GM12878 (cell line): ENCODE results near the gene ZYG11A.

ENCODE experiments used
- EP300 ChIP-seq, 2 experiments: fragments of 150-350 bp in 1 of 2; IDR thresholded peaks; 2 replicates each; pipeline ENCODE4 v1.6.1; 2011 to 2012; ENCODE audit warnings: low read depth in 2 of 2, low read length in 2 of 2, borderline replicate concordance in 1 of 2, improper control_type of control experiment in 1 of 2, inconsistent platforms in 1 of 2; ENCODE audit not compliant: control insufficient read depth in 1 of 2
- FOXK2 ChIP-seq: fragments of 450-650 bp; IDR thresholded peaks from 2 replicates; pipeline ENCODE4 v1.6.1; 2017; ENCODE audit warnings: mild to moderate bottlenecking, moderate library complexity
- POLR2A ChIP-seq: IDR thresholded peaks from 2 replicates; pipeline ENCODE4 v1.6.1; 2011; ENCODE audit warnings: low read depth, mild to moderate bottlenecking, low read length
- TF ChIP-seq, protein P1 (sequence below), 3 experiments: IDR thresholded peaks in 2 of 3; conservative IDR thresholded peaks in 1 of 3; 2 replicates each; pipeline ENCODE4 v1.5.1; 2011; ENCODE audit warnings: low read depth in 3 of 3, low read length in 3 of 3, mild to moderate bottlenecking in 3 of 3, control low read depth in 2 of 3, moderate library complexity in 2 of 3, inconsistent platforms in 1 of 3, mixed read lengths in 1 of 3; ENCODE audit not compliant: control insufficient read depth in 2 of 3, insufficient read depth in 1 of 3; ENCODE audit errors: extremely low read depth in 1 of 3
- TF ChIP-seq, protein P2 (sequence below): fragments of 450-650 bp; formaldehyde crosslinking; IDR thresholded peaks from 2 replicates; pipeline ENCODE4 v1.4.0; 2020; ENCODE audit warnings: mild to moderate bottlenecking, moderate library complexity

DNA sequence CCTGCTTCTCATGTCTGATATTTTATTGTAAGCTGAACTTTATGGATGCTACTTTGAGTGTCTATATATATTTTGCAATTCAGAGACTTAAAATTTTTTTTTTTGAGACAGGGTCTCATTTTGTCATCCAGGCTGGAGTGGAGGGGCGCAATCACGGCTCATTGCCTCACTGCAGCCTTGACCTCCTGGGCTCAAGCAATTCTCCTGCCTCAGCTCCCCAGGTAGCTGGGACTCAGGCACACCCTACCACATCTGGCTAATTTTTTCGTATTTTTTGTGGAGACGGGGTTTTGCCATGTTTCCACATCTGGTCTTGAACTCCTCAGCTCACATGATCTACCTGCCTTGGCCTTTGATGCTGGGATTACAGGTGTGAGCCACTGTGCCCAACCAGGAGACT lies 8.4 kb downstream of the ZYG11A start:
- TF ChIP-seq, protein P1, sequence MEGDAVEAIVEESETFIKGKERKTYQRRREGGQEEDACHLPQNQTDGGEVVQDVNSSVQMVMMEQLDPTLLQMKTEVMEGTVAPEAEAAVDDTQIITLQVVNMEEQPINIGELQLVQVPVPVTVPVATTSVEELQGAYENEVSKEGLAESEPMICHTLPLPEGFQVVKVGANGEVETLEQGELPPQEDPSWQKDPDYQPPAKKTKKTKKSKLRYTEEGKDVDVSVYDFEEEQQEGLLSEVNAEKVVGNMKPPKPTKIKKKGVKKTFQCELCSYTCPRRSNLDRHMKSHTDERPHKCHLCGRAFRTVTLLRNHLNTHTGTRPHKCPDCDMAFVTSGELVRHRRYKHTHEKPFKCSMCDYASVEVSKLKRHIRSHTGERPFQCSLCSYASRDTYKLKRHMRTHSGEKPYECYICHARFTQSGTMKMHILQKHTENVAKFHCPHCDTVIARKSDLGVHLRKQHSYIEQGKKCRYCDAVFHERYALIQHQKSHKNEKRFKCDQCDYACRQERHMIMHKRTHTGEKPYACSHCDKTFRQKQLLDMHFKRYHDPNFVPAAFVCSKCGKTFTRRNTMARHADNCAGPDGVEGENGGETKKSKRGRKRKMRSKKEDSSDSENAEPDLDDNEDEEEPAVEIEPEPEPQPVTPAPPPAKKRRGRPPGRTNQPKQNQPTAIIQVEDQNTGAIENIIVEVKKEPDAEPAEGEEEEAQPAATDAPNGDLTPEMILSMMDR (IDR thresholded peaks at IDR 0.05 in 2 of 3, conservative IDR thresholded peaks at IDR 0.05 in 1 of 3; ENCODE audit: control insufficient read depth in 2 of 3, extremely low read depth in 1 of 3, insufficient read depth in 1 of 3, low read depth in 3 of 3, low read length in 3 of 3): no peak
- TF ChIP-seq, protein P2, sequence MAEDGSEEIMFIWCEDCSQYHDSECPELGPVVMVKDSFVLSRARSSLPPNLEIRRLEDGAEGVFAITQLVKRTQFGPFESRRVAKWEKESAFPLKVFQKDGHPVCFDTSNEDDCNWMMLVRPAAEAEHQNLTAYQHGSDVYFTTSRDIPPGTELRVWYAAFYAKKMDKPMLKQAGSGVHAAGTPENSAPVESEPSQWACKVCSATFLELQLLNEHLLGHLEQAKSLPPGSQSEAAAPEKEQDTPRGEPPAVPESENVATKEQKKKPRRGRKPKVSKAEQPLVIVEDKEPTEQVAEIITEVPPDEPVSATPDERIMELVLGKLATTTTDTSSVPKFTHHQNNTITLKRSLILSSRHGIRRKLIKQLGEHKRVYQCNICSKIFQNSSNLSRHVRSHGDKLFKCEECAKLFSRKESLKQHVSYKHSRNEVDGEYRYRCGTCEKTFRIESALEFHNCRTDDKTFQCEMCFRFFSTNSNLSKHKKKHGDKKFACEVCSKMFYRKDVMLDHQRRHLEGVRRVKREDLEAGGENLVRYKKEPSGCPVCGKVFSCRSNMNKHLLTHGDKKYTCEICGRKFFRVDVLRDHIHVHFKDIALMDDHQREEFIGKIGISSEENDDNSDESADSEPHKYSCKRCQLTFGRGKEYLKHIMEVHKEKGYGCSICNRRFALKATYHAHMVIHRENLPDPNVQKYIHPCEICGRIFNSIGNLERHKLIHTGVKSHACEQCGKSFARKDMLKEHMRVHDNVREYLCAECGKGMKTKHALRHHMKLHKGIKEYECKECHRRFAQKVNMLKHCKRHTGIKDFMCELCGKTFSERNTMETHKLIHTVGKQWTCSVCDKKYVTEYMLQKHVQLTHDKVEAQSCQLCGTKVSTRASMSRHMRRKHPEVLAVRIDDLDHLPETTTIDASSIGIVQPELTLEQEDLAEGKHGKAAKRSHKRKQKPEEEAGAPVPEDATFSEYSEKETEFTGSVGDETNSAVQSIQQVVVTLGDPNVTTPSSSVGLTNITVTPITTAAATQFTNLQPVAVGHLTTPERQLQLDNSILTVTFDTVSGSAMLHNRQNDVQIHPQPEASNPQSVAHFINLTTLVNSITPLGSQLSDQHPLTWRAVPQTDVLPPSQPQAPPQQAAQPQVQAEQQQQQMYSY (CRISPR knock-in tag): no peak
- no peak for TF ChIP-seq EP300 (IDR thresholded peaks at IDR 0.05; ENCODE audit: borderline replicate concordance in 1 of 2, control insufficient read depth in 1 of 2, low read depth in 2 of 2, low read length in 2 of 2)
- no peak for TF ChIP-seq FOXK2
- TF ChIP-seq POLR2A: no peak
